Stimulated activated CD8-positive, alpha-beta memory T cell treated with anti-CD3 and anti-CD28 coated beads, Interleukin-12 subunit alpha, Interleukin-12 subunit beta, amount 100 ng/mL, for 24 hours (primary cell): ENCODE data around the gene NGEF.

Experiments used
- DNase-seq: peaks from one replicate; pipeline ENCODE4 v3.0.0-alpha.2; 2020; ENCODE audit errors: extremely low read depth

The NGEF gene

DNA sequence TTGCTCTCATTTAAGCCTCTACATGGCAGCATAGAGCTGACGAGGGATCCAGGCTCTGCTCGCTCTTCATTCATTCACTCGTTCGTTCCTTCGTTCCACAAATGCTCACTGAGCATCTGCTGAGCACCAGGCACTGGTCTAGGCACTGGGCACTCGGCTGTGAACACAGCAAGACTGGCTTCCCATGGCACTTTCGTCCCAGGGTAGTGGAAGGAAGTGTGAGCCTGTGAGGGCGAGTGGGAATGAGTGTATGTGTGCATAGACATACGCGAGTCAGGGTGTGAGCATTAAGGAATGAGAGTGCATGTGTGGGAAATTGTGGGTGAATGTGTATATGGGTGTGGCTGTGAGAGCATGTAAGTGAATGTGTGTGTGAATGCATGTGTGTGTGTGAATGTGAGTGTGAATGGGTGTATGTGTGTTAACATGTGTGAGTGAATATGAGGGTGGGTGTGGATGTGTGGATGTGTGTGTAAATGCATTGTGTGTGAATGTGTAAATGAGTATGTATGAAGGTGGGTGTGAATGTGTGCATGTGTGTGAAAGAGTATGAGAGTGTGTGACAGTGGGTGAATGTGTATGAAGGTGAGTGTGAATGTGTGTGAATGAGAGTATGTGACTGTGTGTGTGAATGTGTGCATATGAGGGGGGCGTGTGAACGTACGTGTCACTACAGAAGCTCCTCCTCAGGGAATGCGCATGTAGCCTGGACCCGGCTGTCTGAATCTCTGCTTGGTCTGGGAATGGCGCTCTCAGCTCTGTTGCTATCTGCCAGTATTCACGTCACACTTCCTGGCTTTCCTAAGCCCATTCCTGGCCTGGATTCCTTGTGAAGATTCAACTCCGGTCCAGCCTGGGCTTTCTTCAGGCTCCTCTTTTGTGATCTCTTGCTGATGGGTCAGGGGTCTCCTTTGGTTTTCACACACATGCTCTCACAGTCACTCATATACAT is 114.2 kb downstream of the NGEF start:
- DNase-seq, result no peak

DNA sequence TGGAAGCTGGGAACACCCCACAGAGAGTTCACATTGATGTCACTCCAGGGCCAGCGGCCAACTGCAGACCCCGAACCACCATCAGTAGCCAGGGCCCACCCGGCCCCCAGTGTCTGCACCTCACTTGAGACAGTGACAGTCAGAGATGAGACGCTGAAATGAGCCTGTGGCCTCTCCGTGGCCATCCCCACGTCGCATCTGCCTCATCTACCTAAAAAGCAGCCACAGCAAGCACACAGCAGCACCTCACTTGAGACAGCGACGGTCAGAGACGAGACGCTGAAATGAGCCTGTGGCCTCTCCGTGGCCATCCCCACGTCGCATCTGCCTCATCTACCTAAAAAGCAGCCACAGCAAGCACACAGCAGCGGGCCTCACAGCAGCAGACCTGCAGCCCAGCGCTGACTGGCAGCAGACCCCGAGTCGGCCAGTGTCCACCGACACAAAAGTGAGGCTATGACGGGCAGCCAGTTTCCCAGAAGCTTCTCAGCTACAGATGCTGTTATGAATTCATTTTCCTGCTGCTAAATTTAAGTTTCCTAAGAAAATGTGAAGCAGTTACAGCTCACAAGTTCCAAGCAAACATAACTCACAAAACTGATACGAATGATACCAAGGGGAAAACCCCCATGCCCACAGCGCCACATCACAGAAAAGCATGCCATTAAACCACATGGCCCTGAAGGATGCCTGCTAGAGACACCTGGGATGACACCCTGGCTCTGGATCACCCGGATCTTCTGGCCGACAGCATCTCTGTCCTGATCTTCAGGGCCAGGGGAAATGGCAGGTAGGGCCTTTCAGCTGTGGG is 115.3 kb downstream of the NGEF start:
- no peak for DNase-seq

DNA sequence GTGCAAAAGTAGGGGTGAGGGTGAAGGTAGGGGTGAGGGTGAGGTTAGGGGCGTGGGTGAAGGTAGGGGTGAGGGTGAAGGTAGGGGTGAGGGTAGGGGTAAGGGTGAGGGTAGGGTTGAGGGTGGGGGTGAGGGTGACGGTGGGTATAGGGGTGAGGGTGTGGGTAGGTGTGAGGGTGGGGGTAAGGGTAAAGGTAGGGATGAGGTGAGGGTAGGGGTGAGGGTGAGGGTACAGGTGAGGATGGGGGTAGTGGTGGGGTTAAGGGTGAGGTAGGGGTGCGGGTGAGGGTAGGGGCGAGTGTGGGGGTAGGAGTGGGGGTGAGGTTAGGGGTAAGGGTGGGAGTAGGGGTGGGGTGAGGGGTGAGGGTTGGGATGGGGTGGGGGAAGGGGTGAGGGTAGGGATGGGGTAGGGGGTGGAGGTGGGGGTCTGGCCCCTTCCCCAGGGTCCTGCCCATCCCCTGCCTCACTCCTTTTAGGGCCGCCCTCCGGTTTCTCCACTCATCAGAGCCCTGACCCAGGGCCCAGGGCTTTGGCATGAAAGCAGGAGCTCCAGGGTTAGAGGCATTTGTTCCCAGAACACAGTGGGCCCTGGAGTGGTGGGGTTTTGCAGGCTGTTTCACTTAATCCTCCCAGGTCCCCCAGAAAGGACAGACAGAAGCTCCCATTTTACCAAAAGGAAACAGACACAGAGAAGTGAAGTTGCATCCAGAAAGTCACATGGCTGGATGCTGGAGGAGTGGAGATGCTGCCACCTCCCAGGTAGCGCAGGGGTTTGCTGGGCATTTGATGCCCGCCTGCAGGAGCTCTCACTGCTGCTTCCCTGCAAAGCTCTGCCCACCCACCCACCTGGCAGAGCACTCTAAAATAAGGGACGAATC is 116.1 kb downstream of the NGEF start:
- DNase-seq, result no peak

DNA sequence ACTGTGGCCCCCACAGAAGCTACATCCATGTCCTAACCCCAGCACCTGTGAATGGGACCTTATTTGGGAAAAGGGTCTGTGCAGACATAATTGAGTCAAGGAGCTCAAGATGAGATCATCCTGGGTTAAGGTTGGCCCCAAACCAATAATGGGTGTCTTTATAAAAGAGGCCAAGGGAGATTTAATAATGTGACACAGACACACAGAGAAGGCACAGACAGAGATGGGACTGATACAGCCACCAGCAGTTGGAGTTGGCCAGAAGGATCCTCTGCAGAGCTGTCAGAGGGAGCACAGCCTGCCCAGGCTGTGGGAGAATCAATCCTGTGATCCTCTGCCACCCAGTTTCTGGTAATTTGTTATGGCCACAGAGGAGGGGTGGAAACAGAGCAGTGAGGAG is 116.9 kb downstream of the NGEF start:
- no peak for DNase-seq

DNA sequence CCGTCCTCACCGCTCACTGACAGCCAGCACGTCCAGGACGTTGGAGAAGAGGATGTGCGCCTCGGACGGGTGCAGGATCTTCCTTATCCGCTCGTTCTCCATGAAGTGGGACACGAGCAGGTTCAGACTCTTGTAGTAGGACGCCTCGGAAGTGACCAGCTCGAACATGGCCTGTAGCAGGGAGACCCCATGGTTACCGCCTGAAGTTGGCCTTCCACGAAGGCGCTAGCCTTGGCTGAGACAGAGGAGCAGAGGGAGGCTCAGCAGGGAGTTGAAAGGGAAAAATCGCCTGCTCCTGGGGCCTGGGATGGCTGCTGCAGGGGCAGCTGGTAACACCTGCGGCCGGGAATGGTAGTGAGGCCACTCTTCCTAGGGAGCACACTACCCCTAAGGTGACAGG is 118.3 kb downstream of the NGEF start:
- DNase-seq, result no peak

DNA sequence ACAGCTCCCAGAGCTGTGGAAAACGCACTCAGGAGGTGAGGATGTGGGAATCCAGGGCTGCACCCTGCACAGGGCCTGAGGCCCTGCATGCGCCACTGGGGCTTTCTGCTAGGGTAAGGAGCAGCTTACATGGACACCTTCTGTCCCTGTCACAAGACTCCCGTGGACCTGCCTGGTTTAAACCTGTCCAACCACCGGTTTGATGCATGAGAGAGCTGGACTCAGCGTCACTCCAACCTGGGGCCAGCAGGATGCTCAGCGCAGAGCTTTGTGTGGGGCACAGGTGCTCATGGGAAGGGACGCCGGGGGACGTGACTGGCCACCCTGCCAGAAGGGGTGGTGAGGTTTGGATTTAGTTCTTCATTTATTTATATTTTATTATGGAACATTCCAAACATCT is 118.8 kb downstream of the NGEF start:
- DNase-seq, result no peak

DNA sequence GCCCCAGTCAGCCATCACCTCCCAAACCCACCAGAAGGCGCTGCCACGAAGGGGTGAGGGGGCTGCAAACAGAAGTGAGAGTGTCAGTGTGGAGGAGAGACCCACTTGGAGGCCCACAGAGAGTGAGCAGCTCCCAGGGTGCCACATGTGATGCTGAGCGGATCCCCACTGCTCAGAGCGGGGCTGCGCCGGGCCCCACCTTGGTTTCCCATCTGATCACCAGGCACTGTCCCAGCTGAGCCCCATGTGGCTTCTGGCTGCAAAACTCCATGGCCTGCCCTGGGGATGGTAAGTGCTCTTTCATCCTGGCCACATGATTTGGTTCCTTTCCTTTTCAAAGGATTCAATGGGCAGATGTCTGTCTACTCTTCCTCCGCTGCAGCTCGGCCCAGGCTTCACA is 119.2 kb downstream of the NGEF start:
- no peak for DNase-seq

DNA sequence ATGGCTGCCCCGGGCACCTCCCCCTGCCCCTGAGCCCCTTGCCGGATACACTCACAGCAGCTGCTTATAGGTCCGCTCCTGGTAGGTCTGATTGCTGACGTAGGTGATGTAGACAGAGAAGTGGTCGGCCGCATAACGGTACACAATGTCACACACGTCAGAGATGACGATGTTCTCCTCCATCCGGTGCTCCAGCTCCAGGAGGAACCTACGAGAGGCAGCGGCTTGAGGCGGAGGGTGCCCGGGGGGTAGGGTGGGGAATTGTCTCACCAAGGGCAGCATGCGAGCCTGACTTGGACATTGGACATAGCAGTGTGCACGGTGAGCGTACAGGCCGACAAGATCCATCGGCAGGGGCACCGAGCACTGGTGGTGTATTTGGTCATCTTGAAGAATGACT is 120.2 kb downstream of the NGEF start:
- no peak for DNase-seq

DNA sequence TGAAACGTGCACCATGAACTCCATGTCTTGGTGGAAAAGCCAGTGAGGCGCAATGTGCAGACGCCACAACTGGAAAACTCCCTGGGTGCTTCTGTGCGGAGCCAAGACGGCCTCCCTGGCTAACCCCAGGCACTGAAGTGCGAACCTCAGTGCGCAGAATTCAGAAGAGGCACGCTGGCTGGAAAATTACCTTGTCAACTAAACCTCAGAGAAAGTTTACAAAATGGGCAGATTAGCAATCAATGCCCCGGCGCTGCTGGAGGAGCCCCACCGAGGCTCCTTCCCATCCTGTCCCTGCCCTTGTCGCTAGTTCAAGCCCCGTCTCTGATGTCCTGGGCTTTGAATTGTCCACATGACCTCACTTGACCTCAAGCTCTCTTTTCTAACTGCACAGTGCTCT is 120.8 kb downstream of the NGEF start:
- no peak for DNase-seq

DNA sequence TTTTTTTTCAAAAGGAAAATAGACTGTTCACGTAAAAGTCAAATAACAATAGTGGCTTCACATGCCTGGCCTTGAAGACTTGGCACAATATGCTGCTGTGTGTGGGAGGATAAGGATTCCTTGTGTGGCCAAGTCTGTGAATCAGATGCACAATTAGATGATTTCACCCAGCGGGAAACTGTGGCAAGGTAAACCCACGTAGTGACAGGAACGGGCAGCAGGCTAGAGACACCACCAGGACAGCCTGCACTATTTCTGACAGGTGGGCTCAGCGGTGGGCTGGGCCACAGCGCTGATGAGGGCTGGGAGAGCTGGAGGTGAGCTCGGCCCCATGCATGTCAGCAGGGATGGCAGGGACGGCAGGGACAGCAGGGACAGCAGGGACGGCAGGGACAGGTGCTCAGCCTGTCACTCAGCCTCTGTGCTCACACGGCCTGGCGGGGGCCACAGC is 121.4 kb downstream of the NGEF start:
- DNase-seq, result no peak

DNA sequence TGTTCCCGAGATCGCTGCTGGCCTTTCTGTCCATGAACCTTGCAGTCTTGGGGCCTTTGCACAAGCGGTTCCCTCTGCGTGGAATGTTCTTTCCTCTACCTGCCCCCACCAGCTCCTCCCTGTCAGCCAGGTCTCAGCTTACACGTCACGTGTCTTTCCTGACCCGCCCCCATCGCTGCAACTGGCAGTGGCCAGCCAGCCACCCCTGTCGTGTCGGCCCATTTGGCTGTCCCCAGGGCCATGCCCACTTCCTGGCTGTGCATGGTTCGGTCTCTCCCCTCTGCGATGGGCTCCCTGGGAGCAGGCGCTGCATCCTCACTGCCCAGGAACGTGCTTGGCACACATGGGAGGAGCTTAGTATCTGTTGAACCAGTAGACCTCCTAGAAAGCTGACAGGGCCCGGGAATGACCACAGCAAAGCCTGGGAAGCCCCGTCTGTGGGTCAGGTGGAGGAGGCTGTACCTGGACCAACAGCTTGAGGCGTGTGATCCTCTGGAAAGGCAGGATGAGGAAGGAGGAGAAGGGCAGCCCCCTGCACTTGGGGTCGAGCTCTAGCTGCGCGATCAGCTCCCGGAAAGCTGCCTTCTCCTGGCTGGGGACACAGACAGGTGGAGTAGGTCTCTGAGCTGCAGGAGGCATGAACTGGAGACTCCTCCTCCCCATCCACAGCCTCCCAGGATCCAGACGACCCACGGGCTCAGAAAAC is 122.0 kb downstream of the NGEF start:
- DNase-seq, result no peak

DNA sequence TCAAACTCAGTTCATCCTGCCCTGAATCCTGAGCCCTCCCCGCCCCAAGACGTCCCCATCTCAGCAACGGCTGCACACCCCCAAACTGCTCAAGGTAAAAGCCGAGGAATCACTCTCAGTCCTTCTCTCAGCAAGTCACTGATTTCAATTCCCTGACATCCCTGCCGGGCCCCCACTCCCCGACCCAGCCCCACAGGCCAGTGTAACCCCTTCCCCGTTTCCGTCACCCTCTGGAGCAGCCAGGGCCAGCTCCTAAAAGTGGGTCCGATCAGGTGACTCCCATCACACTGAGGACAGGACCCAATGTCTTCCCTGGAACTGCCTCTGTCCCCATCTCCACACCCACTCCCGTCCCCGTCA is 122.5 kb downstream of the NGEF start:
- DNase-seq, result no peak

DNA sequence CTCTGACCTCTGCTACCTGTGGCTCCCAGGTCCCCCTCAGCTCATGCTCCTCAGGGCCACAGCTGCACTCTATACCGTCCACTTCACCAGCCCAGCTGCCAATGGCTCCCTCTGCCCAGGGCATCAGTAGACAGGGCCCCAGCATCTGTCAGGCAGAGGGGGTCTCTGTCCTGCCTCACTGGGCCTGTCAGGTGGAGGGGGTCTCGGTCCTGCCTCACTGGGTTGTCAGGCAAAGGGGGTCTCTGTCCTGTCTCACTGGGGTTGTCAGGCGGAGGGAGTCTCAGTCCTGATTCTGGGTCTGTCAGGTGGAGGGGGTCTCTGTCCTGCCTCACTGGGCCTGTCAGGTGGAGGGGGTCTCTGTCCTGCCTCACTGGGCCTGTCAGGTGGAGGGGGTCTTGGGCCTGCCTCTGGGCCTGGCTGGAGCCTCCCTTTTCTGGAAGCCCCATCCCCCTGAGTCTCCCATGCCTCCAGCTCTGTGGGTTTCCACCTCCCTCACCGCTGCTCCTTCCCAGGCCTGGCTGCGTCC is 123.1 kb downstream of the NGEF start:
- DNase-seq, result no peak

DNA sequence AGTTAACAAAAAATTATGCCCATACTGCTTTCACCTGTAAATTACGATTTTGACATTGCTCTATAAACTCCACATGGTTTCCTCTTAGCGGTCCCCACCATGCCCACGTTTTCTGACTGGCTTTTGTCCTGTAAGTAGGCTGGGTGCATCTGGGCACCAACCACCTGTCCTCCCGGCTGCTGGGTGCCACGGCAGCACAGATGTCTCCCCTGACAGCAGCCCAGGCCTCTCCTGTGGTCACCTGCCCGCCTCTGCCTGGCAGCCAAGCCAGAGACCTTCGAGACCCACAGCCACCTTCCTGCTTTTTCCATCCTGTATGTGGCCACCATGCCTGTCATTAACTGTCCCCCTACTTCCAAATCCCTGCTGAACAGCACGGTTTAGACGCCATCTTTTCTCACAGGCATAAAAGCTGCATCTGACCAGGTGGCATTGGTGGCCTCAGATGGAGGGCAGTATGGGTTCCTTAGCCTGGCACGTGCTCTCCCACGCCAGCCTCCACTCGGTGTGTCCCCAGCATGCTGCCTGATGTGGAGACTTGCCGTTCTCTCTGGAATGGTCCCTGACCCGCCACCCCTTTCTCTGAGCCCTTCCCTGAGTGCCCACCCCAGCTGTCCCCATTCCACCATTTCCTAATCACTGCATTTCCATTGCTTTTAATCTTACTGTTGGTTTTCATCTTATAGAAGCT is 124.1 kb downstream of the NGEF start:
- no peak for DNase-seq

DNA sequence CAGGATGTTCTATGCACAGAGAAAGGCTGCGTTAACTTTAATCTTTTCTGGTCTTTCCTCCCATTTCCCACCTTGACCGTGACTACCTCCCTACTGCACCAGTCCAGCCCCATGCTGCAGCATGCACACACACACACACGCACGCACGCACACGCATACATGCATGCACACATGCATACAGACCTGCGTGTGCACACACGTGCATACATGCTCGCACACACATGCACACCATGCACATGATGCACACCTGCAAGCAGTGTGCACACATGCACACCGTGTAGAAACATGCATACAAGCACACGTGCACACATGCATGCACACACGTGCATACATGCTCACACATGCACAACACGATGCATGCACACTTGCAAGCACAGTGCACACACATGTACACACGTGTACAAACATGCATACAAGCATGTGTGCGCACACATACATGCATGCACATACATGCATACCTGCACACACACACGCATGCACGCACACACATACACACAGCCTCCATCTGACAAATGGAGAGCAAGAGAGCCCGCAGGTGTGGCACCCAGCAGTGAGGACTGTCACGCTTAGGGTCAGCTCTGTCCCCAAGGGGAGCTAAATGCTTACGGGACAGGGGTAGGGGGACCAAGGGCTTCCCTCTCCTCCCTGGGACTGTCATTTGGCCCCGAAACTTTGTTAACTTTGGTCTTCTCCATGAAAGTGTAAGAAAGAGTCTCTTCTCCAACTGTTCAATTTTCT is 124.8 kb downstream of the NGEF start:
- DNase-seq, result no peak

DNA sequence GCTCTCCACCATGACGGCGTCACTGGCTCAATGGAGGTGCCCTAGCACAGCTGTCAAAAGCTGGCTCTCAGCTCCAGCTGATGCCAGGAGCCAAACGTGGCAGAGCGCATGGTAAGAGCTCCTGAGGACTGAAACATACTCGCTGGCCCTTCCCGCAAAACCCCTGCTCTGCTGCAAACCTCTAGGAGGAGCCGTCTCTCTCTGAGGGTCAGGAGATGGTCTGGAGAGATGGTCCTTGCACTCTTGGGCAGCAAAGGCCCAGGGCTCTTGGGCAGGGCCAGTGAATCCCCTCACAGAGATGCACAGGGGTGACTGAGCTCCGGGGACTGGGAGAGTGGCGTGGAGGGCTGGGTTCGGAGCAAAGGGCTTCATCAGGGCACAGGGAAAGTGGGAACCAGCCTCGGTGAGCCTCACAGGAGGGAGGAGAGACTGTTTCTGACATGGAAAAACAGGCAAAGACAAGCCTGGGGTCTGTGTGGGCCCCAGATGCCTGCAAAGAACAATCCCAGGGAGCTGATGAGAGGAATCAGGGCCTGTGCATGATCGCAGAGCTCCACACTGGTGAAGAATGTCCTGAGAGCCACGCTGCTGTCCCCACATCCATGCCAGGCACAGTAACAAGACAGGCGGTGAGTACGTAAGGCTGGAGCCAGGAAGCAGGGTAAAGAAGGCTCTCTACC is 125.7 kb downstream of the NGEF start:
- DNase-seq, result no peak

DNA sequence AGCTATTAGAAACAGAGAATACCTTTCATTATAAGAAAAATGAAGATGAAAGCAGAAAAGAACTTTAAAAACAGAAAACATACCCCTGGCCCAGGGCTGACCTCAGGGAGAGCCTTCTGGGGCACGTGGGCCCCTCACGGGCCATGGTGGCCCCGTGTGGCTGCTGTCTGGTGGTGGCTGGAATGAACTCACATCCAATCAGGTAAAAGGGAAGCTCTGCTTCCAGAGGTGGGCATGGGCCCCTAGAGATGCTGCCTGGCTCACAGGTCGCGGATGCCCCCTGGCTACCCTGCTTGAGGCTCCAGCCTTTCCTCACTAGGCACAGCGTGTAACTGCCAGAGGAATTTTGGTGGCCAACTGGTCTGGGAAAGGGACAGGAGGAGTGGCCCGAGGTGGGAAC is 126.4 kb downstream of the NGEF start:
- DNase-seq, result no peak

DNA sequence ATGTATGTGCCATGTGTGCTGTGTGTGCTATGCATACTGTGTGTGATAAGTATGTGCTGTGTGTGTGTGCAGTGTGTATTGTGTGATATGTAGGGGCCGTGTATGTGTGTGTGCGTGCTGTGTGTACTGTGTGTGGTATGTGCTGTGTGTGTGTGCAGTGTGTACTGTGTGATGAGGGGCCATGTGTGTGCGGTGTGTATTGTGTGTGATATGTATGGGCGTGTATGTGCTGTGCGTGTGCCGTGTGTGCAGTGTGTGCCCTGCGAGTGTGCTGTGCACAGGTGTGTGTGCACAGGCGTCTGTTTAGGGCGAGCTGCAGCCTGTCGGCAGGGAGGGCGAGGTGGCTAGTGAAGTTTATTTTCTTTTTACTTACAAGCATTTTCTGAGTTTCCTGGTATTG is 126.9 kb downstream of the NGEF start:
- DNase-seq, result no peak

DNA sequence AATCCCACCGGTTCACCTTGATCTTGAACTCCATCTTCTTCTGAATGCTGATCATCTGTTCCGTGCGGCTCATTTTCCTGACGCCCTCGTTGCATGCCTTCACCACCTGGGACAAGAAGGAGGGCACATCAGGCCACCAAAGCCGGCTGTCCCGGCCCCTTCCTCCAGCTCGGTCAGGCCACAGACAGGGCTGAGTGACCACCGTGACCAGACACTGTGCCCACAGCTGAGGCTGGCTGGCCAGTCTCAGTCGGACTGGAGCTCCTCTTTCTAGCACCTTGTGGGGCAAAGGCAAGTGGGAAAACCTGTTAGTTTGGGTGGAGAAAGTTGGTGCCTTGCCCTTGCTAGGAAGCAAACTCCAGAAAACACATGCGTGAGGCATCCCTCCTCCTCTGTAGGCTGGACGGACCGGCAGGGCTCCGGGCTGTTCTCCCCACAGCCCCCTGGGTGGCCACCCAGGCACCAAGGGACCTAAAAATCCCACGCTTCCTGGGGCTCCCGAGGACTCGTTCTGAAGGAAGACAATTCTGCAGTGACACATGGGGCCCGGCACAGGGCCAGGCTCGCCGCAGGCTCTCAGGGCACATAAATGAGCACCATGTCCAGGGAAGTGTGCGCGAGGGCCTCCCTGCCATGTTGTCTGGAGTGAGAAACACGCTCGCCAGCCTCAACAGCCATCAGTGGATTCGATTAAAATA is 127.6 kb downstream of the NGEF start:
- no peak for DNase-seq
